ENCODE data around the gene OXCT1.
"Not testable (repeated sequence)": the region's sequence is repeated elsewhere in the genome, so short reads cannot be mapped to it uniquely, and the experiment has no call there.

OXCT1 gene

DNA sequence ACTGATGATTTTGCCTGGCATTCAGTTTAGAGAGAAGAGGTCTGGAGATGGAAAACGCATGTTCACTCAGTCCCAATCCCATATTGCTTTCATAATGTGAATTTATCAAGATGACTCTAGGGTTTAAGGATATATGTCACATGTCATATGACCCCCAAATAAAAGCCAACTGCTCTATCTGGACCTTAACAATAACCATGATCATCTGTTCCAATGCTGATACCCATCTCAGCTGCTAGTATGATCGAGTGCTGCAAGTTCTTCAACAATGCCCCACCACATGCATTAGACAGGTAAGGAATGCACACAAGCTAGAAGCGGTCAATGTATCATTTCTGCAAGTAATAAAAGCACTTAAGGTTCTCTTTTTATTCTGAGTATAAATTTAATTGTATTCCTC lies 91.8 kb downstream of the OXCT1 start:
- in situ Hi-C loops (cut with MboI; ENCODE audit: low sequenced_read_pairs): no loop called here

GRCh38 chr5:41776435-41776834 lies 93.8 kb downstream of the OXCT1 start:
- in situ Hi-C loops (cut with MboI; ENCODE audit: low sequenced_read_pairs): no loop called here

DNA sequence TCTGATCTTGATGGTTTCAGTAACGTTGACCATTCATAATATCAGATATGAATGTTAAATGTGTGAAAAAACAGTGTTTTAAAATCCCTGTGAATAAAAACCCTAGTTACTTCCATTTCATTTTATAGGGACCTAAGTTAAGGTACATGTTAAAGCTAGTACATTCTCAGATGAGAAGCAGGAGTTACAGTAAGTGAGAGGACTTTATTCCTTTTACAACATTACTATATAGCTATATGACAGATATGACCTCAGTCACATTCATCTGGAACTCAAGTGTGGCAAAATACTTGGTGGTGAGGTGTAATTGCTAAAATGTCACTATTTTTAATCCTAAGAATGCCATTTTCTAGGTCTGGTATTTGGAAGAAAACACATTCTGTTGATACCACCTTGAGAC lies 96.4 kb downstream of the OXCT1 start:
- in situ Hi-C loops (cut with MboI; ENCODE audit: low sequenced_read_pairs): no loop called here

DNA sequence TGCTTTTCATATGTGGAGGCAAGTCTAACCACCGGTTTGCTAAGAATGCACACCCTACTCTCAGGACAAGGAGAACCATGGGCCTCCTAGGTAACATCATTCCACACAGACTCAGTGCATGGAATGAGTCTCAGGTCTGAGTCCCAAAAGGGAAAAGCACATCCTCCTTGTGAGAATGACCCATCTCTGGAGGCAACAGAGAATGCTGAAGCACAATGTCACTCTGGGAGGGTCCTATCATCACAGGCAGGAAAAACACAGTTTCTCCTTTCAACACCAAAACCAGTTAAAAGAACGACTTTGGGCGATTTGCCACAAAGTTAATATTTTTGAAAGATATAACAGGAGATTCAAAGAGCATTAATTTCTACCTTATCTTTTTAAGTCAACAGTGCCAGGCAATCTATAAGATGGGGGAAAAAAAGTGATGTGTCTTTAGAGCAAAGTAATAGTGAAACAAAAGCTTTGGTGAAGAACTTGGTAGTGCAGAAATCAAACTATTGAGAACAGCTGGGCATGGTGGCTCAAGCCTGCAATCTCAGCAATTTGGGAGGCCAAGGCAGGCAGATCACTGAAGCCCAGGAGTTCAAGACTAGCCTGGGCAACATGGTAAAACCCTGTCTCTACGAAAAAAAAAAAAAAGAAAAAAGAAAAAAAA lies 97.3 kb downstream of the OXCT1 start:
- in situ Hi-C loops (cut with MboI; ENCODE audit: low sequenced_read_pairs): no loop called here

DNA sequence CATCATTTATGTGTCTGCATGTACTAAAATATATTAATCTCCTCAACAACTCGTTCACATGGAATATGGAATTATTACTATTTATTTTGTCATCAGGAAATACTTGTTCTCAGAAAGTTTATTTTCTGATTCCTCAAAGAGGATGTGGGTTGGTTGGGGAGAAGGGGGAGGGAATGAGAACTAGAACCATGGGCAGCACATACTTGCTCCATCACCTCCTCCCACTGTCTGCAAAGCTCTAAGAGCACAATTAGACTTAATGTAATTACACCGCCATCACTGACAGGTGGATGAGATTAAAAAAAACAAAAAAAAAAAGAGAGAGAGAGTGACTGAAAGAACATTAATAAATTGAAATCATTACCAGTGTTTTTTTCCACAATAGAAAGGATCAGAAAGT lies 98.2 kb downstream of the OXCT1 start:
- in situ Hi-C loops (cut with MboI; ENCODE audit: low sequenced_read_pairs): no loop called here

DNA sequence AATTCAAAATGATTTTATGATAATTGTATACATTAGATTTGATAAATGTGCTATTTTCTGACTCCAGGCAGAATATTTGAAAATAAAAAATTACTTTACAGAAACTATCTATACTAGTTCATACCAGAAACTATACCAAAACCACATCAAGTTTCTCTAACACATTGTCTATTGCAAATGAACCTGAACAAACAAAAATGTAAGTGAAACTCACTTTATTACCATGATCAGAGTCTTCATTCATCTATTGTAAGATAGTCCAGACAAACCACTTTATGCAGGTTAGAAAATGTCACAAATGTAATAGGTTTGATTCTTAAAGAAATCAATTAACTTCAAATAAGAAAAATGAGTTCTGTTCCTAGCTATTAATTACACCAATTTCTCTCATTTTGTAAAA lies 99.4 kb downstream of the OXCT1 start:
- in situ Hi-C loops (cut with MboI; ENCODE audit: low sequenced_read_pairs): no loop called here

GRCh38 chr5:41768692-41769091 lies 101.5 kb downstream of the OXCT1 start:
- in situ Hi-C loops (cut with MboI; ENCODE audit: low sequenced_read_pairs): no loop called here

DNA sequence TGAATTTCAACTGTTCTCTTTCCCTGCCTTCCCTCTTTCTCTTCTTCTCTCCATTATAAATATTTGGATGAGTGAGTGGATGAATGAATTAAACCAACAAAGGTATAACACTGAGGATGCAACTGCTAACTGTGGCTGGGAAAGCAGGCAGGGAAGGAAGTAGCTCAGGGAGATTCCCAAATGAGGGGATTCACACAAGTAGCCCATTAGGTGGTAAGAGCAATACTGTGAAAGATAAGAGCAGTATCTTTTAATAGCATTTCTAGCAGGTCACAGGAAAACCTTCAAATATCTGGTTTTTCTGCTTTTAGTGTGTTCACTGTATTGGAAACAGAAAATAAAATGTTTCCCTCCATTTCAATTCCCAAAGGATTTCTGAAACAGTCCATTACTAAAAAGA lies 105.6 kb downstream of the OXCT1 start:
- in situ Hi-C loops (cut with MboI; ENCODE audit: low sequenced_read_pairs): no loop called here

- in situ Hi-C loops (cut with MboI; ENCODE audit: low sequenced_read_pairs): no loop called here
Observed at GRCh38 chr5:41763574-41763973, 106.7 kb downstream of the OXCT1 start.

- in situ Hi-C loops (cut with MboI; ENCODE audit: low sequenced_read_pairs): no loop called here
Observed at GRCh38 chr5:41763081-41763480, 107.1 kb downstream of the OXCT1 start.

DNA sequence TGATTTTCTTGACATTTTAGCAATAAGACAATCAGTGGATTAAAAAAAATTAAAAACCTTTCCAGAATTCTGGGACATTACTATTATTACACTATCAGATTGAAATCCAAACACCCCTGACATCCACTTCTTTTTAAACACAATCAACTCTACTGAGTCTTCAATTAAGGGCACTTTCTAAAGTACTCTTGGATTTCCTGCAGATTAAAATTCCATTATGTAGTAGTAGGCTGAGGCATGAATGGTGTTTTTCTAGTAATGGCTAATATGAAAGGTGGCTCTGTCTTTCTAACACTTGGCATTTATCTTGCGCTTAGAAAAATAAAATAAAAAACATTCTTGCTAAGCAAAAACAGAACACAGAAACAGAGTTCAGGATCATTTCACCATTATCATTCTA lies 107.8 kb downstream of the OXCT1 start:
- in situ Hi-C loops (cut with MboI; ENCODE audit: low sequenced_read_pairs): no loop called here

DNA sequence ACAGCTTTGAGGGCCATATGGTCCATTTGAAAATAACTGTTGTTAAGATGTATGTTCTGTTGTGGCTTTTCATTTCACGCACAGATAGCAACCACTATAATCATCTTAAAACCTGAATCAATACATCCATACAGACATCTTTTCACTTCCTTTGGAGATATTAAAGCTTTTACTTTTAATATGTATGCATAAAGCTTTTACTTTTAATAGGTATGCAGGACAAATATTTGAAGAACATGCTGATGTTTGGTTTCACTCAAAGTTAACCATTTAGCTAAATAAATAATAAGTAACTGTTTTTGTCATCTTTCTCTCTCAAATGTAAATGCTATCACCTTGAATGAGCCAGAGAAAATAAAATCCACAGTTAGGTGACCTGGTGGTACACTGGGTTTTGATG lies 108.6 kb downstream of the OXCT1 start:
- in situ Hi-C loops (cut with MboI; ENCODE audit: low sequenced_read_pairs): no loop called here

DNA sequence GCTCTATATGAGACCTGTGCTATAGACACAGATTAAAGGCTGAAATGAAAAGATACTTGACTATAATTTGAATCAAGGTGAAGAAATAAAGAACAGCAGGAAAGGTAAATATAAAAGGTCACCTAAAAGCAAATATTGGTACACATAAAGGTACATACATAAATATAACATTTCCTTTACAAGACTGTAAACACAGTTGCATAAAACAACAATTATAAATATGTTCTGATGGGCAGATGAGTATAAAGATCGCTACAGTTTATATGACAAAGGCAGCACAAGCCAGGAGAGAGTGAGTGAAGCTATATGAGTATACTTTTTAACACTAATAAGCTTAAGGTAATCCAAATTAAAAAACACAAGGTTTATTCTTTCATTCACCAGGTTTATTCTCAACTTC lies 114.5 kb downstream of the OXCT1 start:
- in situ Hi-C loops (cut with MboI; ENCODE audit: low sequenced_read_pairs): no loop called here

- in situ Hi-C loops (cut with MboI; ENCODE audit: low sequenced_read_pairs): no loop called here
Observed at GRCh38 chr5:41754857-41755256, 115.4 kb downstream of the OXCT1 start.

DNA sequence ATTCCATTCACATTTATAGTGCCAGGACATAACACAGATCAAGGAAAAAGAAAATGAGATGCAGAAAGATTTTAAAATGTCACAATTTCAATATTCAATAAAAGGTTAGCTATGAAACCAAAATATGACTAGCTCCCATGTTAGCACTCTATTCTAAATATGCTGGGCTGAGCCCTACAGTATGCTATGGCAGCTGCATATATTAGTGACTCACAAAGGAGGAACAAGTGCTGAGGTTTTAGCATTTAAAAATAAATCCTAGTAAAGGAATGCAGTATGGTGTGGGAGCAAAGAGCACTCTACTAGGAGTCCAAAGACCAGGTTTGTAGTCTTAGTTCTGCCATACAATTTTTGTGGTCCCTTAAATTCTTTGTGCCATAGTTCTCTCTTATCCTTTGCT lies 118.4 kb downstream of the OXCT1 start:
- in situ Hi-C loops (cut with MboI; ENCODE audit: low sequenced_read_pairs): no loop called here

GRCh38 chr5:41748631-41749030 lies 121.6 kb downstream of the OXCT1 start:
- in situ Hi-C loops (cut with MboI; ENCODE audit: low sequenced_read_pairs): no loop called here

DNA sequence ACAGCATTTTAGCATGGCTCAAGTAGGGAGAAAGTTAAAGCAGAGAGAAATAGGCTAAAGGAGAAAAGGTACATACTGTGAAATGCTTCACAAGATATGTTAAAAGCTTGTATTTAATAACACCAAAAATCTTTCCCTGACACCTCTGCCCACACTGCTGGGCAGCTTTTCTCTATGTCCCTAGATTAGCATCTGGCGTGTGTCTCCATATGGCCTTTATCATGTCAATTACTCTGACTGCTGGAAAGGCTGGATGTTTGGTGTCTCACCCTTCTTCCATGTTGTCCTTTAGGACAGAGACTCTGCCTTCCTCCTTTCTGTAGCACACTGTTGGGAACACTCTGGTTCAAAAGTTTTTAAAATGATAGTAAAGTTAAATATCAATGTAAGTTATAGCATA lies 122.5 kb downstream of the OXCT1 start:
- in situ Hi-C loops (cut with MboI; ENCODE audit: low sequenced_read_pairs): no loop called here

- in situ Hi-C loops (cut with MboI; ENCODE audit: low sequenced_read_pairs): no loop called here
Observed at GRCh38 chr5:41747301-41747700, 122.9 kb downstream of the OXCT1 start.

- in situ Hi-C loops (cut with MboI; ENCODE audit: low sequenced_read_pairs): not testable (repeated sequence)
Observed at GRCh38 chr5:41742608-41743007, 127.6 kb downstream of the OXCT1 start.

DNA sequence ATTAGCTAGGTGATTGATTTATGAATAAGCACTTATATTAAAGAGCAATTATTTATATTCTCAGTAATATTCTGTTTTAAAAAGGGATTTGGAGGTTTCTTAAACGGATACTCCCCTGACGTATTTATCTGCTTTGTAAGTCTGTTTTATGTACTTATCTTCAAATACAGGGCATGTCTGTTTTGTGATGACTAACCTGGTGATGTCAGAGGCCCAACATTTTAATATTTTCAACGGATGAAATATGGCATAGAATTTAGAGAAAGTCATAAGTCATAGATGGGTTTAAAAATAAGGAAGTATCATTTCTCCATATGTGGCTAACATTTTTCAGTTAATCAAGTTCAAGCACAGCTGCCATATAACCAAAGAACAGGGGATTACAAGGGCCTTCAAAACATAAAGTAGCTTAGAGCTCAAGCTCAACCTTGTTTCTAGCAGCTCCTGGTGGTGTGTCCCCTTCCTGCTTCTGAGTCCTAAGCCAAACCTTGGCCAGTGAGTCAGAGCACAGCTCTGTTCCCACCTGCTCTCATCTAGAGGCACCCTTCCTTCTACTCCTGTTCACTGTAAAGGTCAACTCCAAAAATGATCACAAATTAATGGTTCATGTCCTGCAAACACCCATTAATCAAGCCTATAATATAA lies 131.4 kb downstream of the OXCT1 start:
- in situ Hi-C loops (cut with MboI; ENCODE audit: low sequenced_read_pairs): no loop called here

GRCh38 chr5:41736641-41737040 lies 133.6 kb downstream of the OXCT1 start:
- in situ Hi-C loops (cut with MboI; ENCODE audit: low sequenced_read_pairs): no loop called here

- in situ Hi-C loops (cut with MboI; ENCODE audit: low sequenced_read_pairs): no loop called here
Observed at GRCh38 chr5:41735213-41735612, 135.0 kb downstream of the OXCT1 start.

DNA sequence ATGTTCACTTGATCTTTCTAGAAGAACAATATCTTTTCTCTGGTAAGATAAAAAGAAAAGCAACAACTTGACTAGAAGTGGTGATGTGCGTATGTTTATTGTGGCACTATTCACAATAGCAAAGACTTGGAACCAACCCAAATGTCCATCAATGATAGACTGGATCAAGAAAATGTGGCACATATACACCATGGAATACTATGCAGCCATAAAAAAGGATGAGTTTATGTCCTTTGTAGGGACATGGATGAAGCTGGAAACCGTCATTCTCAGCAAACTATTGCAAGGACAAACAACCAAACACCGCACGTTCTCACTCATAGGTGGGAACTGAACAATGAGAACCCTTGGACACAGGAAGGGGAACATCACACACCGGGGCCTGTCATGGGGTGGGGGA lies 140.8 kb downstream of the OXCT1 start:
- in situ Hi-C loops (cut with MboI; ENCODE audit: low sequenced_read_pairs): not testable (repeated sequence)
